SW480 (cell line): ENCODE data around the gene COL4A2.
A peak's percentile ranks its signal among the peaks of the same experiment; 100 is the strongest.

Source experiments
- DNase-seq: peaks from one replicate; pipeline ENCODE4 v3.0.0-alpha.2; 2016; ENCODE audit warnings: low spot score

COL4A2 gene

GRCh38 chr13:110560601-110561343 is 253.7 kb downstream of the COL4A2 start:
- DNase-seq: peak; percentile 68

DNA sequence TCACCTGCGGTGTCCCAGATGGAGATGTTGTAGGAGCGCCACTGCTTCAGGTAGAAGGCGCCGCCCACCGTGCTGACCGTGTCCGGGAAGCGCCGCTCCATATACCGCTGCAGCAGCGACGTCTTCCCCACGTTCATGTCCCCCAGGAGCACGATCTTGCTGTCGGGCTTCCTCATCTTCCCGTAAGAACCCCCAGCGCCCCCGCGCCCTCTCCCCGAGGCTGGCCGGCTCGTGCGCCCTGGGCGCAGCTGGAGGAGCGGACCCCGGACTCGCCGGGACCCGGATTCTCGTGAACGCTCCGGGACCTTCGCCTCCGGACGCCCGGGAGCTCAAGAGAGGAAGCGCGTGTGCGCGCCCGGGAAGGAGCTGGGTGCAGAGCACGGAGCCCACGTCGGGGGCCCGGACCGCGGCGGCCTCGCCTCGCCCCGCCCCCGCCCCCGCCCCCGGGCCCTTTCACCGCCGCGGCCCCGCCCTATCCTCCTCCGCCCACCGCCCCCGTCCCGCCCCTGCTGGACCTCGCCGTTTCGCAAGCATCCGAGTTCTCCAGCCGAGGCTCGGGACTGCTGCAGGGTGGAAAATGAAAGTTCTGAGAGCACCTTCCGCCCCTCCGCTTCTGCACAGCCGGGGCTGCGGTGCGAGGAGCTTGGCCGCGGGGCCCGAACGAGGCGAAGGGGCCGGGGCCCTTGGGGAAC is 254.4 kb downstream of the COL4A2 start, which contains the start of gene RAB20:
Gene RAB20 (minus strand): TSS at position 379 of the 692 bp plus-strand sequence. CDS start 203 bp downstream, at position 176.
- peak; percentile 87 for DNase-seq

- peak; percentile 64 for DNase-seq
Measured at GRCh38 chr13:110562036-110562597, 255.0 kb downstream of the COL4A2 start.
